GM23248 (cell line): ENCODE results near the gene NSMCE1.

Source experiments
- EZH2 ChIP-seq: fragments of 200-600 bp; sonication (generic); IDR thresholded peaks from 2 replicates; pipeline ENCODE4 v1.6.1; 2018; ENCODE audit warnings: antibody characterized with exemption, mild to moderate bottlenecking; ENCODE audit not compliant: insufficient read depth, poor library complexity, severe bottlenecking
- EZH2phosphoT487 ChIP-seq: fragments of 200-600 bp; sonication (generic); IDR thresholded peaks from 2 replicates; pipeline ENCODE4 v1.6.1; 2018; ENCODE audit warnings: antibody characterized with exemption, moderate library complexity, mild to moderate bottlenecking, low read depth; ENCODE audit not compliant: insufficient read depth

GRCh38 chr16:27208796-27209195 is 59.8 kb downstream of the NSMCE1 start:
- TF ChIP-seq EZH2 (no peak), EZH2phosphoT487 (no peak)
